HepG2 (cell line): Measurements from ENCODE around the gene SMYD4. TPM values are rescaled to one million over a fixed set of nuclear protein-coding genes. Genes with fewer than 3 reads are reported as not detected.

Experiments
- ATAC-seq: fragments of 200-7000 bp; cut with Tn5 transposase; 3 replicates; pipeline ENCODE4 v1.9.1; 2020; ENCODE audit warnings: mild to moderate bottlenecking, moderate library complexity
- BruUV-seq: library from RNA; stranded (reverse); fragments of 400-500 nt; replicated peaks from 2 replicates; lab custom pipeline; 2021; lab: Mats Ljungman, UMichigan
- CTCF ChIA-PET: fragments of 300-600 bp; formaldehyde crosslinking; extraction: SDS; loops from one replicate; lab custom pipeline; 2021; ENCODE audit warnings: low total read pairs, inconsistent platforms, low intra/inter-chr PET ratio; lab: Yijun Ruan, JAX
- POLR2A ChIA-PET: fragments of 350-600 bp; sonication (Branson Sonifier 250); formaldehyde crosslinking; loops from one replicate; lab custom pipeline; 2020; ENCODE audit warnings: antibody characterized with exemption, inconsistent platforms; lab: Yijun Ruan, JAX
- DNase-seq: peaks from one replicate; pipeline ENCODE4 v3.0.0-alpha.2; 2015; ENCODE audit warnings: low spot score
- FAIRE-seq: peaks from 3 replicates; lab custom pipeline; 2011; peaks lifted over from hg19 to GRCh38; lab: Jason Lieb, UNC
- H2AFZ ChIP-seq: one replicate; pipeline ENCODE4 v1.6.1; 2011; ENCODE audit warnings: low read length, inconsistent platforms
- H3K27ac ChIP-seq: fragments of 300-600 bp; 3 replicates; pipeline ENCODE4 v1.8.0; 2011; ENCODE audit warnings: mixed run types, mild to moderate bottlenecking, mixed read lengths, low read length, inconsistent platforms; ENCODE audit not compliant: insufficient read depth; ENCODE audit errors: extremely low read length
- H3K27me3 ChIP-seq, 2 experiments: fragments of 200-600 bp in 1 of 2; 2 replicates in 1 of 2; 3 replicates in 1 of 2; pipeline versions ENCODE4 v1.6.0 to v1.8.0; 2011; ENCODE audit warnings: low read length in 2 of 2, mild to moderate bottlenecking in 2 of 2, moderate library complexity in 2 of 2, inconsistent platforms in 1 of 2; ENCODE audit not compliant: insufficient read depth in 2 of 2, control insufficient read depth in 1 of 2
- H3K36me3 ChIP-seq, 2 experiments: fragments of 200-600 bp in 1 of 2; replicated peaks in 1 of 2; 2 replicates in 1 of 2; 3 replicates in 1 of 2; pipeline versions ENCODE4 v1.5.1 to v1.8.0; 2011; ENCODE audit warnings: low read length in 2 of 2, inconsistent platforms in 1 of 2; ENCODE audit not compliant: insufficient read depth in 2 of 2, control insufficient read depth in 1 of 2
- H3K4me1 ChIP-seq: 2 replicates; pipeline ENCODE4 v1.5.1; 2012; ENCODE audit warnings: low read length, inconsistent platforms; ENCODE audit not compliant: insufficient read depth
- H3K4me2 ChIP-seq: 2 replicates; pipeline ENCODE4 v1.6.0; 2011; ENCODE audit warnings: low read depth, low read length, inconsistent platforms
- H3K4me3 ChIP-seq, 3 experiments: fragments of 200-600 bp in 1 of 3; sonication (generic), shearing (Covaris generic) in 1 of 3; replicated peaks in 1 of 3; 2 replicates each; pipeline ENCODE4 v1.5.1; 2011 to 2016; ENCODE audit warnings: low read length in 3 of 3, inconsistent platforms in 2 of 3, low read depth in 2 of 3, mild to moderate bottlenecking in 2 of 3, control low read depth in 1 of 3, mixed read lengths in 1 of 3; ENCODE audit not compliant: insufficient read depth in 1 of 3
- H3K79me2 ChIP-seq: one replicate; pipeline ENCODE4 v1.6.1; 2011; ENCODE audit warnings: low read length, inconsistent platforms; ENCODE audit not compliant: insufficient read depth
- H3K9ac ChIP-seq: 2 replicates; pipeline ENCODE4 v1.6.0; 2011; ENCODE audit warnings: mild to moderate bottlenecking, low read depth, low read length, inconsistent platforms; ENCODE audit not compliant: insufficient read depth
- H3K9me3 ChIP-seq: 2 replicates; pipeline ENCODE4 v1.5.1; 2012; ENCODE audit warnings: mild to moderate bottlenecking, low read length
- H4K20me1 ChIP-seq: 2 replicates; pipeline ENCODE4 v1.6.0; 2011; ENCODE audit warnings: inconsistent platforms, mild to moderate bottlenecking, low read length, moderate library complexity; ENCODE audit not compliant: insufficient read depth
- RBFOX2 ChIP-seq: fragments of 200-400 bp; formaldehyde crosslinking; IDR thresholded peaks from 2 replicates; pipeline ENCODE4 v1.6.1; 2017; ENCODE audit warnings: low read depth, mild to moderate bottlenecking, low read length
- ZNF713 ChIP-seq: sonication (generic); formaldehyde crosslinking; IDR thresholded peaks from 2 replicates; pipeline ENCODE4 v1.4.0; 2020; ENCODE audit warnings: mild to moderate bottlenecking, missing genetic modification reagents
- WGBS: methylation state at CpG from one replicate; pipeline ENCODE4 v1.1.6; 2017; ENCODE audit warnings: low lambda C conversion rate; 5-methylcytosine and 5-hydroxymethylcytosine counted together
- in situ Hi-C: cut with HindIII; loops from 2 replicates; pipeline ENCODE4 v1.10.0; 2017; ENCODE audit warnings: low pct_unique_long_range_greater_than_20kb; ENCODE audit not compliant: extremely low pct_ligation_motif_present
- intact Hi-C: fragments of 100-400 bp; cut with micrococcal nuclease; formaldehyde crosslinking; loops from one replicate; pipeline ENCODE4 v1.10.0; 2022; ENCODE audit not compliant: unreplicated experiment
- polyA plus RNA-seq, 8 experiments: library from polyadenylated mRNA; depleted of rRNA in 3 of 8; stranded (reverse) in 7 of 8; unstranded in 1 of 8; fragments of >200 nt; fragmentation: Illumina TruSeq in 4 of 8; extraction: Trizol in 4 of 8; gene quantifications; 2 replicates each; pipeline versions ENCODE4 v1.2.1 to v1.2.3, GENCODE V29; 2011 to 2016; ENCODE audit warnings: low read depth in 4 of 8, missing spikeins in 1 of 8, mixed read lengths in 1 of 8; ENCODE audit not compliant: insufficient read depth in 1 of 8
- total RNA-seq, 5 experiments: library from RNA; depleted of rRNA; stranded (reverse); fragments of >200 nt; fragmentation: Illumina TruSeq; extraction: Trizol; gene quantifications; 2 replicates each; pipeline ENCODE4 v1.2.3, GENCODE V29; 2016; ENCODE audit warnings: low read depth in 1 of 5

Gene SMYD4
- total and polyA plus RNA-seq, 2 of the 13 experiments (the other 11 are each of a cell fraction or from before 2014, with no cell fraction given), result 7.4 to 11.3 TPM

GRCh38 chr17:1729966-1730325, 99.8 kb downstream of the SMYD4 start:
- TF ChIP-seq RBFOX2, result peak; percentile 18; the same call in 1 of the 2 replicates
- TF ChIP-seq ZNF713 (CRISPR knock-in tag), result no peak
- intact Hi-C loops (no loop called here), in situ Hi-C loops (no loop called here)
- 97% methylated on average over 9 of the region's 15 CpGs for WGBS
- H3K36me3 ChIP-seq, result peaks cover 0 to 1% of the 10 kb centered on the region in 2 experiments; a peak in 4 of 5 replicates
- BruUV-seq, result no TSS peak
- ChIA-PET CTCF (no interaction called here), POLR2A (interaction anchor here (2.0 to 17.5 kb wide), 3 partner anchors 14 to 33 kb away, joined by 5 to 299 read pairs (median 44); partner anchors contain the start of genes SERPINF1 and SERPINF2)
- no peak for FAIRE-seq
- no peak for ATAC-seq
- H4K20me1 ChIP-seq, result no peaks in the 10 kb centered on the region
- H3K4me2 ChIP-seq, result no peak overlapping the region
- H3K27ac ChIP-seq, result no peak overlapping the region
- no peak overlapping the region for H3K4me3 ChIP-seq
- H3K9me3 ChIP-seq, result no peaks in the 10 kb centered on the region
- peaks cover 49% of the 10 kb centered on the region for H3K4me1 ChIP-seq
- DNase-seq, result no peak
- H3K9ac ChIP-seq, result no peak overlapping the region
- peaks cover 23% of the 10 kb centered on the region for H3K79me2 ChIP-seq
- no peak overlapping the region for H2AFZ ChIP-seq
- H3K27me3 ChIP-seq, result no peaks in the 10 kb centered on the region

Other genes starting within 250 kb of the SMYD4 start
- 3.3 and 7.3 TPM in 2 replicates for gene SLC43A2, start 201.1 kb downstream of the SMYD4 start, total RNA-seq (2016; rRNA removed; fragmentation: Illumina TruSeq; extraction: Trizol)
- gene SLC43A2, start 201.1 kb downstream of the SMYD4 start, polyA plus RNA-seq (2011; rRNA removed), result 20.0 and 26.7 TPM in 2 replicates
- gene SCARF1, start 184.2 kb downstream of the SMYD4 start, total RNA-seq (2016; rRNA removed; fragmentation: Illumina TruSeq; extraction: Trizol), result 0.24 TPM in 1 of 2 replicates, not detected in the other
- gene SCARF1, start 184.2 kb downstream of the SMYD4 start, polyA plus RNA-seq (2011; rRNA removed), result 0.71 and 0.72 TPM in 2 replicates
- gene RILP, start 180.0 kb downstream of the SMYD4 start, total RNA-seq (2016; rRNA removed; fragmentation: Illumina TruSeq; extraction: Trizol), result 4.7 and 6.6 TPM in 2 replicates
- gene RILP, start 180.0 kb downstream of the SMYD4 start, polyA plus RNA-seq (2011; rRNA removed), result 8.1 and 9.4 TPM in 2 replicates
- 112 and 318 TPM in 2 replicates for gene PRPF8, start 145.0 kb downstream of the SMYD4 start, total RNA-seq (2016; rRNA removed; fragmentation: Illumina TruSeq; extraction: Trizol)
- gene PRPF8, start 145.0 kb downstream of the SMYD4 start, polyA plus RNA-seq (2011; rRNA removed), result 179 and 195 TPM in 2 replicates
- gene TLCD2, start 119.5 kb downstream of the SMYD4 start, total RNA-seq (2016; rRNA removed; fragmentation: Illumina TruSeq; extraction: Trizol), result 0.84 and 1.1 TPM in 2 replicates
- gene TLCD2, start 119.5 kb downstream of the SMYD4 start, polyA plus RNA-seq (2011; rRNA removed), result 0.90 and 1.2 TPM in 2 replicates
- gene WDR81, start 105.2 kb downstream of the SMYD4 start, total RNA-seq (2016; rRNA removed; fragmentation: Illumina TruSeq; extraction: Trizol), result 12.5 and 16.7 TPM in 2 replicates
- gene WDR81, start 105.2 kb downstream of the SMYD4 start, polyA plus RNA-seq (2011; rRNA removed), result 9.1 and 15.1 TPM in 2 replicates
- 123 and 309 TPM in 2 replicates for gene SERPINF2, start 87.0 kb downstream of the SMYD4 start, total RNA-seq (2016; rRNA removed; fragmentation: Illumina TruSeq; extraction: Trizol)
- 548 and 871 TPM in 2 replicates for gene SERPINF2, start 87.0 kb downstream of the SMYD4 start, polyA plus RNA-seq (2011; rRNA removed)
- 418 and 853 TPM in 2 replicates for gene SERPINF1, start 67.8 kb downstream of the SMYD4 start, total RNA-seq (2016; rRNA removed; fragmentation: Illumina TruSeq; extraction: Trizol)
- 2,101 and 2,733 TPM in 2 replicates for gene SERPINF1, start 67.8 kb downstream of the SMYD4 start, polyA plus RNA-seq (2011; rRNA removed)
- 13.9 and 53.3 TPM in 2 replicates for gene RPA1, start 103 bp upstream of the SMYD4 start, total RNA-seq (2016; rRNA removed; fragmentation: Illumina TruSeq; extraction: Trizol)
- 25.6 and 37.6 TPM in 2 replicates for gene RPA1, start 103 bp upstream of the SMYD4 start, polyA plus RNA-seq (2011; rRNA removed)
- gene RTN4RL1, start 195.4 kb upstream of the SMYD4 start, total RNA-seq (2016; rRNA removed; fragmentation: Illumina TruSeq; extraction: Trizol), result not detected in 2 replicates
- gene RTN4RL1, start 195.4 kb upstream of the SMYD4 start, polyA plus RNA-seq (2011; rRNA removed), result 0.01 TPM in 1 of 2 replicates, not detected in the other
- gene DPH1, start 200.3 kb upstream of the SMYD4 start, total RNA-seq (2016; rRNA removed; fragmentation: Illumina TruSeq; extraction: Trizol), result 14.5 and 25.3 TPM in 2 replicates
- gene DPH1, start 200.3 kb upstream of the SMYD4 start, polyA plus RNA-seq (2011; rRNA removed), result 42.8 and 49.5 TPM in 2 replicates
- gene OVCA2, start 212.1 kb upstream of the SMYD4 start, total RNA-seq (2016; rRNA removed; fragmentation: Illumina TruSeq; extraction: Trizol), result 28.2 and 28.5 TPM in 2 replicates
- 23.7 and 30.7 TPM in 2 replicates for gene OVCA2, start 212.1 kb upstream of the SMYD4 start, polyA plus RNA-seq (2011; rRNA removed)
- 0.31 TPM in 1 of 2 replicates, not detected in the other for gene HIC1, start 225.2 kb upstream of the SMYD4 start, total RNA-seq (2016; rRNA removed; fragmentation: Illumina TruSeq; extraction: Trizol)
- gene HIC1, start 225.2 kb upstream of the SMYD4 start, polyA plus RNA-seq (2011; rRNA removed), result 0.04 and 0.10 TPM in 2 replicates